MM.1S (cell line): ENCODE measurements around the gene PCYT2.

ENCODE experiments used
- CTCF ChIP-seq: fragments of 300-600 bp; sonication (generic); IDR thresholded peaks from 2 replicates; pipeline ENCODE4 v1.5.1; 2016; ENCODE audit warnings: antibody characterized with exemption, low read length, mixed read lengths
- EZH2 ChIP-seq: fragments of 300-600 bp; sonication (generic); optimal IDR thresholded peaks from 2 replicates; pipeline ENCODE3; 2017; ENCODE audit warnings: low read depth, mild to moderate bottlenecking, antibody characterized with exemption, low read length, mixed read lengths

GRCh38 chr17:81878294-81878693, 32.9 kb downstream of the PCYT2 start:
- TF ChIP-seq CTCF = no peak
- TF ChIP-seq EZH2 = no peak
